Ishikawa (cell line): ENCODE measurements around the gene SV2C.

Experiments
- CEBPB ChIP-seq: IDR thresholded peaks from 2 replicates; pipeline ENCODE4 v1.6.1; 2012
- CREB1 ChIP-seq: IDR thresholded peaks from 2 replicates; pipeline ENCODE4 v1.6.1; 2012; ENCODE audit warnings: low read depth
- EGR1 ChIP-seq: IDR thresholded peaks from 2 replicates; pipeline ENCODE4 v1.6.1; 2012
- EP300 ChIP-seq: IDR thresholded peaks from 2 replicates; pipeline ENCODE4 v1.6.1; 2012; ENCODE audit warnings: borderline replicate concordance
- FOXM1 ChIP-seq: IDR thresholded peaks from 2 replicates; pipeline ENCODE4 v1.6.1; 2012; ENCODE audit warnings: low read depth, borderline replicate concordance
- MAX ChIP-seq: IDR thresholded peaks from 2 replicates; pipeline ENCODE4 v1.6.1; 2012
- NFIC ChIP-seq: IDR thresholded peaks from 2 replicates; pipeline ENCODE4 v1.6.1; 2012
- RAD21 ChIP-seq: IDR thresholded peaks from 2 replicates; pipeline ENCODE4 v1.6.1; 2012; ENCODE audit warnings: low read depth
- REST ChIP-seq: IDR thresholded peaks from 2 replicates; pipeline ENCODE4 v1.6.1; 2012; ENCODE audit warnings: low read depth, mild to moderate bottlenecking
- TAF1 ChIP-seq: IDR thresholded peaks from 2 replicates; pipeline ENCODE4 v1.6.1; 2012; ENCODE audit warnings: low read depth, mild to moderate bottlenecking
- TCF12 ChIP-seq: IDR thresholded peaks from 2 replicates; pipeline ENCODE4 v1.6.1; 2012; ENCODE audit warnings: low read depth
- TEAD4 ChIP-seq: IDR thresholded peaks from 2 replicates; pipeline ENCODE4 v1.6.1; 2012
- USF1 ChIP-seq: IDR thresholded peaks from 2 replicates; pipeline ENCODE4 v1.6.1; 2012
- YY1 ChIP-seq: IDR thresholded peaks from 2 replicates; pipeline ENCODE4 v1.6.1; 2012; ENCODE audit warnings: low read depth
- ZBTB7A ChIP-seq: IDR thresholded peaks from 2 replicates; pipeline ENCODE4 v1.6.1; 2012; ENCODE audit warnings: low read depth

The SV2C gene

GRCh38 chr5:76384705-76385104 is 301.5 kb downstream of the SV2C start:
- TF ChIP-seq YY1, result no peak
- TF ChIP-seq FOXM1, result no peak
- TF ChIP-seq RAD21, result no peak
- TF ChIP-seq TAF1, result no peak
- no peak for TF ChIP-seq EP300
- no peak for TF ChIP-seq REST
- no peak for TF ChIP-seq NFIC
- TF ChIP-seq TCF12, result no peak
- no peak for TF ChIP-seq EGR1
- no peak for TF ChIP-seq TEAD4
- TF ChIP-seq ZBTB7A, result no peak
- no peak for TF ChIP-seq CEBPB
- TF ChIP-seq USF1, result no peak
- TF ChIP-seq MAX, result no peak

- no peak for TF ChIP-seq YY1
- TF ChIP-seq TAF1, result no peak
- no peak for TF ChIP-seq MAX
- no peak for TF ChIP-seq TCF12
- TF ChIP-seq NFIC, result no peak
- no peak for TF ChIP-seq REST
- no peak for TF ChIP-seq TEAD4
- no peak for TF ChIP-seq EP300
- no peak for TF ChIP-seq EGR1
- TF ChIP-seq USF1, result no peak
- TF ChIP-seq CREB1, result no peak
Observed at GRCh38 chr5:76385540-76385939, 302.4 kb downstream of the SV2C start.

GRCh38 chr5:76386360-76386759 is 303.2 kb downstream of the SV2C start:
- no peak for TF ChIP-seq YY1
- TF ChIP-seq CREB1, result no peak
- peak; percentile 61 for TF ChIP-seq NFIC
- TF ChIP-seq USF1, result no peak

GRCh38 chr5:76388236-76388635 is 305.1 kb downstream of the SV2C start:
- TF ChIP-seq TEAD4 (no peak), TCF12 (no peak), CREB1 (no peak), EP300 (no peak), RAD21 (no peak)

GRCh38 chr5:76388791-76389512 is 305.8 kb downstream of the SV2C start:
- TF ChIP-seq TAF1 (no peak), USF1 (no peak)
